Measurements from ENCODE around the gene FAM114A1.

DNA sequence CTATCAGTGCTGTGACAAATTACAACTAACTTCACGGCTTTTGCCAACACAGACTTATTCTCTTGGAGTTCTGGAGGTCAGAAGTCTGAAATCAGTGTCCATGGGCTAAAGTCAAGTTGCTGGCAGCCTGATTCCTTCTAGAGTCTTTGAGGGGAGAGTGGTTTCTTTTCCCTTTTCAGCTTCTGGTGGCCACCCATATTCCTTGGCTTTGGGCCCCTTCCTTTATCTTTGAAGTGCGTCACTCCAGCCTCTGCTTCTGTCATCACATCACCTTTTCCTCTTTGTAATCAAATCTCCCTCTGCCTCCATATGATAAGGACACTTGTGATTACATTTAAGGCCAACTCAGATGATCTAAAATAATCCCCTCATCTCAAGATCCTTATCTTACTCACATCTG is 9.0 kb downstream of the FAM114A1 start:
- TF ChIP-seq POLR2AphosphoS5 (IDR thresholded peaks at IDR 0.05; ENCODE audit: low read depth, low read length) (no peak), CTCF (IDR thresholded peaks at IDR 0.05) (no peak)
- TF ChIP-seq, protein P1, sequence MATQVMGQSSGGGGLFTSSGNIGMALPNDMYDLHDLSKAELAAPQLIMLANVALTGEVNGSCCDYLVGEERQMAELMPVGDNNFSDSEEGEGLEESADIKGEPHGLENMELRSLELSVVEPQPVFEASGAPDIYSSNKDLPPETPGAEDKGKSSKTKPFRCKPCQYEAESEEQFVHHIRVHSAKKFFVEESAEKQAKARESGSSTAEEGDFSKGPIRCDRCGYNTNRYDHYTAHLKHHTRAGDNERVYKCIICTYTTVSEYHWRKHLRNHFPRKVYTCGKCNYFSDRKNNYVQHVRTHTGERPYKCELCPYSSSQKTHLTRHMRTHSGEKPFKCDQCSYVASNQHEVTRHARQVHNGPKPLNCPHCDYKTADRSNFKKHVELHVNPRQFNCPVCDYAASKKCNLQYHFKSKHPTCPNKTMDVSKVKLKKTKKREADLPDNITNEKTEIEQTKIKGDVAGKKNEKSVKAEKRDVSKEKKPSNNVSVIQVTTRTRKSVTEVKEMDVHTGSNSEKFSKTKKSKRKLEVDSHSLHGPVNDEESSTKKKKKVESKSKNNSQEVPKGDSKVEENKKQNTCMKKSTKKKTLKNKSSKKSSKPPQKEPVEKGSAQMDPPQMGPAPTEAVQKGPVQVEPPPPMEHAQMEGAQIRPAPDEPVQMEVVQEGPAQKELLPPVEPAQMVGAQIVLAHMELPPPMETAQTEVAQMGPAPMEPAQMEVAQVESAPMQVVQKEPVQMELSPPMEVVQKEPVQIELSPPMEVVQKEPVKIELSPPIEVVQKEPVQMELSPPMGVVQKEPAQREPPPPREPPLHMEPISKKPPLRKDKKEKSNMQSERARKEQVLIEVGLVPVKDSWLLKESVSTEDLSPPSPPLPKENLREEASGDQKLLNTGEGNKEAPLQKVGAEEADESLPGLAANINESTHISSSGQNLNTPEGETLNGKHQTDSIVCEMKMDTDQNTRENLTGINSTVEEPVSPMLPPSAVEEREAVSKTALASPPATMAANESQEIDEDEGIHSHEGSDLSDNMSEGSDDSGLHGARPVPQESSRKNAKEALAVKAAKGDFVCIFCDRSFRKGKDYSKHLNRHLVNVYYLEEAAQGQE (IDR thresholded peaks at IDR 0.05; ENCODE audit: insufficient read depth in 1 of 2, low read depth in 2 of 2, low read length in 1 of 2), result no peak
